HepG2 (cell line): ENCODE results near the gene FLYWCH1. TPM values are rescaled to one million over a fixed set of nuclear protein-coding genes. Genes with fewer than 3 reads are reported as not detected.

Source experiments
- ARNT2 ChIP-seq: sonication (generic); formaldehyde crosslinking; IDR thresholded peaks from 2 replicates; pipeline ENCODE4 v1.8.0; 2022; ENCODE audit warnings: mild to moderate bottlenecking, low read depth, missing genetic modification reagents, moderate library complexity
- CBFB ChIP-seq: sonication (generic); formaldehyde crosslinking; IDR thresholded peaks from 2 replicates; pipeline ENCODE4 v1.4.0; 2020; ENCODE audit warnings: missing genetic modification reagents
- FOXC1 ChIP-seq: sonication (generic); formaldehyde crosslinking; IDR thresholded peaks from 2 replicates; pipeline ENCODE4 v1.8.0; 2022; ENCODE audit warnings: mild to moderate bottlenecking, missing genetic modification reagents, borderline replicate concordance
- IKZF4 ChIP-seq: sonication (generic); formaldehyde crosslinking; IDR thresholded peaks from 2 replicates; pipeline ENCODE4 v1.5.1; 2020; ENCODE audit warnings: borderline replicate concordance, mild to moderate bottlenecking, low read depth, missing genetic modification reagents; ENCODE audit errors: not compliant biosample characterization
- POLR2AphosphoS5 ChIP-seq: IDR thresholded peaks from 2 replicates; pipeline ENCODE4 v1.6.1; 2012; ENCODE audit warnings: low read depth, low read length
- REPIN1 ChIP-seq: sonication (generic); formaldehyde crosslinking; IDR thresholded peaks from 2 replicates; pipeline ENCODE4 v1.8.0; 2022; ENCODE audit warnings: missing genetic modification reagents, low read depth, mild to moderate bottlenecking, borderline replicate concordance
- SMC3 ChIP-seq: IDR thresholded peaks from 2 replicates; pipeline ENCODE4 v1.6.1; 2011; ENCODE audit warnings: low read length, improper control_type of control experiment
- TCF7L2 ChIP-seq: IDR thresholded peaks from 2 replicates; pipeline ENCODE4 v1.6.1; 2011; ENCODE audit warnings: mild to moderate bottlenecking, low read depth, low read length, moderate library complexity
- YY1 ChIP-seq: IDR thresholded peaks from 2 replicates; pipeline ENCODE4 v1.6.1; 2011; ENCODE audit warnings: low read length, low read depth, moderate library complexity, mild to moderate bottlenecking; ENCODE audit not compliant: insufficient read depth, insufficient replicate concordance
- ZBTB40 ChIP-seq, 2 experiments: fragments of 450-650 bp in 1 of 2; sonication (generic) in 1 of 2; formaldehyde crosslinking in 1 of 2; IDR thresholded peaks; 2 replicates each; pipeline versions ENCODE4 v1.6.1 to v1.8.0; 2016 to 2022; ENCODE audit warnings: antibody characterized with exemption in 1 of 2, mild to moderate bottlenecking in 1 of 2, missing genetic modification reagents in 1 of 2
- ZBTB7A ChIP-seq: sonication (generic); formaldehyde crosslinking; IDR thresholded peaks from 2 replicates; pipeline ENCODE4 v1.8.0; 2022; ENCODE audit warnings: mild to moderate bottlenecking, missing genetic modification reagents
- ZNF33B ChIP-seq: sonication (generic); formaldehyde crosslinking; IDR thresholded peaks from 2 replicates; pipeline ENCODE4 v1.5.1; 2020; ENCODE audit warnings: mild to moderate bottlenecking, missing genetic modification reagents
- ZNF878 ChIP-seq: sonication (generic); formaldehyde crosslinking; IDR thresholded peaks from 2 replicates; pipeline ENCODE4 v1.8.1; 2023; ENCODE audit warnings: mild to moderate bottlenecking, missing genetic modification reagents, moderate library complexity
- polyA plus RNA-seq, 8 experiments: library from polyadenylated mRNA; depleted of rRNA in 3 of 8; stranded (reverse) in 7 of 8; unstranded in 1 of 8; fragments of >200 nt; fragmentation: Illumina TruSeq in 4 of 8; extraction: Trizol in 4 of 8; gene quantifications; 2 replicates each; pipeline versions ENCODE4 v1.2.1 to v1.2.3, GENCODE V29; 2011 to 2016; ENCODE audit warnings: low read depth in 4 of 8, missing spikeins in 1 of 8, mixed read lengths in 1 of 8; ENCODE audit not compliant: insufficient read depth in 1 of 8
- total RNA-seq, 5 experiments: library from RNA; depleted of rRNA; stranded (reverse); fragments of >200 nt; fragmentation: Illumina TruSeq; extraction: Trizol; gene quantifications; 2 replicates each; pipeline ENCODE4 v1.2.3, GENCODE V29; 2016; ENCODE audit warnings: low read depth in 1 of 5
- TF ChIP-seq, protein P1 (sequence below): sonication (generic); formaldehyde crosslinking; IDR thresholded peaks from 2 replicates; pipeline ENCODE4 v1.5.0; 2020; ENCODE audit warnings: missing genetic modification reagents
- TF ChIP-seq, protein P2 (sequence below): sonication (generic); formaldehyde crosslinking; IDR thresholded peaks from 2 replicates; pipeline ENCODE4 v1.5.1; 2020; ENCODE audit warnings: missing genetic modification reagents, mild to moderate bottlenecking, borderline replicate concordance
- TF ChIP-seq, protein P3 (sequence below): sonication (generic); formaldehyde crosslinking; IDR thresholded peaks from 2 replicates; pipeline ENCODE4 v1.8.1; 2023; ENCODE audit warnings: mild to moderate bottlenecking, missing genetic modification reagents

The FLYWCH1 gene
- total and polyA plus RNA-seq, 2 of the 13 experiments (the other 11 are each of a cell fraction or from before 2014, with no cell fraction given): 7.3 to 12.4 TPM

- peak; percentile 53 for TF ChIP-seq IKZF4 (CRISPR knock-in tag)
- TF ChIP-seq REPIN1 (CRISPR knock-in tag): peak; percentile 44; the same call in 1 of the 2 replicates
- TF ChIP-seq POLR2AphosphoS5: peak; percentile 23; the same call in 1 of the 2 replicates
- TF ChIP-seq FOXC1 (CRISPR knock-in tag): no peak
- TF ChIP-seq ZNF878 (CRISPR knock-in tag): no peak
- TF ChIP-seq YY1: peak; percentile 71
- TF ChIP-seq SMC3: no peak
- peak; percentile 77 for TF ChIP-seq CBFB (CRISPR knock-in tag)
- TF ChIP-seq ZBTB40 (IDR thresholded peaks at IDR 0.05): no peak
- TF ChIP-seq ZBTB40 (CRISPR knock-in tag; IDR thresholded peaks at IDR 0.05): no peak; the same call in 1 of the 2 replicates
- no peak for TF ChIP-seq ZNF33B (CRISPR knock-in tag)
- TF ChIP-seq, protein P1, sequence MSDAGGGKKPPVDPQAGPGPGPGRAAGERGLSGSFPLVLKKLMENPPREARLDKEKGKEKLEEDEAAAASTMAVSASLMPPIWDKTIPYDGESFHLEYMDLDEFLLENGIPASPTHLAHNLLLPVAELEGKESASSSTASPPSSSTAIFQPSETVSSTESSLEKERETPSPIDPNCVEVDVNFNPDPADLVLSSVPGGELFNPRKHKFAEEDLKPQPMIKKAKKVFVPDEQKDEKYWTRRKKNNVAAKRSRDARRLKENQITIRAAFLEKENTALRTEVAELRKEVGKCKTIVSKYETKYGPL (CRISPR knock-in tag): no peak
- TF ChIP-seq ARNT2 (CRISPR knock-in tag): 0 out of 2 replicates have a peak, but pooled peaks have one; percentile 40
- peak; percentile 48; the same call in 1 of the 2 replicates for TF ChIP-seq ZBTB7A
- TF ChIP-seq, protein P2, sequence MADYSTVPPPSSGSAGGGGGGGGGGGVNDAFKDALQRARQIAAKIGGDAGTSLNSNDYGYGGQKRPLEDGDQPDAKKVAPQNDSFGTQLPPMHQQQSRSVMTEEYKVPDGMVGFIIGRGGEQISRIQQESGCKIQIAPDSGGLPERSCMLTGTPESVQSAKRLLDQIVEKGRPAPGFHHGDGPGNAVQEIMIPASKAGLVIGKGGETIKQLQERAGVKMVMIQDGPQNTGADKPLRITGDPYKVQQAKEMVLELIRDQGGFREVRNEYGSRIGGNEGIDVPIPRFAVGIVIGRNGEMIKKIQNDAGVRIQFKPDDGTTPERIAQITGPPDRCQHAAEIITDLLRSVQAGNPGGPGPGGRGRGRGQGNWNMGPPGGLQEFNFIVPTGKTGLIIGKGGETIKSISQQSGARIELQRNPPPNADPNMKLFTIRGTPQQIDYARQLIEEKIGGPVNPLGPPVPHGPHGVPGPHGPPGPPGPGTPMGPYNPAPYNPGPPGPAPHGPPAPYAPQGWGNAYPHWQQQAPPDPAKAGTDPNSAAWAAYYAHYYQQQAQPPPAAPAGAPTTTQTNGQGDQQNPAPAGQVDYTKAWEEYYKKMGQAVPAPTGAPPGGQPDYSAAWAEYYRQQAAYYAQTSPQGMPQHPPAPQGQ (CRISPR knock-in tag): no peak
- TF ChIP-seq, protein P3, sequence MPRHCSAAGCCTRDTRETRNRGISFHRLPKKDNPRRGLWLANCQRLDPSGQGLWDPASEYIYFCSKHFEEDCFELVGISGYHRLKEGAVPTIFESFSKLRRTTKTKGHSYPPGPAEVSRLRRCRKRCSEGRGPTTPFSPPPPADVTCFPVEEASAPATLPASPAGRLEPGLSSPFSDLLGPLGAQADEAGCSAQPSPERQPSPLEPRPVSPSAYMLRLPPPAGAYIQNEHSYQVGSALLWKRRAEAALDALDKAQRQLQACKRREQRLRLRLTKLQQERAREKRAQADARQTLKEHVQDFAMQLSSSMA (CRISPR knock-in tag): 0 out of 2 replicates have a peak, but pooled peaks have one; percentile 69
- TF ChIP-seq TCF7L2: no peak
These were observed at the start of gene FLYWCH1 (continued) for GRCh38 chr16:2911638-2912329.
